Amygdala (tissue), 56 donors: ENCODE measurements around the gene CDRT4.
A peak's percentile ranks its signal among the peaks of the same experiment; 100 is the strongest.

Experiments used
- DNase-seq, 56 donors: peaks; one replicate each; lab custom pipeline; 2025; lab: John Stamatoyannopoulos, UW

CDRT4 gene

GRCh38 chr17:15493693-15494035 lies 26.2 kb upstream of the CDRT4 start:
- no peak for DNase-seq

GRCh38 chr17:15492791-15493692 lies 25.6 kb upstream of the CDRT4 start:
- DNase-seq, result no peak

DNA sequence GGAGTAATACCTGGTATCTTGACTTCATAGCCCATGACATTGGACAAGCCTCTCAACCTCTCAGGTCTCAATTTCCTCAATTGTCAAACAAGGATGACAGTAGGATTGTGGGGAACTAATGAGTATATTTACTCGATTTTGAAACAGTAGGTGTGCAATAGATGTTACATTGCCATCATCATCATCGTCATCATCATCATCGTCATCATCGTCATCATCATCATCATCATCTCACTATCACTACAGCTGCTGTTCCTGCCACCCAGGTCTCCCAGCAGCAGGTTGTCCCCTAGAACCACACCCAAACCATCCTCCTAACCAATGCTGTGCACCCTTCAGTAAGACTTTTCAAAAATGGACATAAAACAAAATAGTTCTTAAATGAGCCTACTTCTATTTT lies 24.8 kb upstream of the CDRT4 start:
- no peak for DNase-seq

GRCh38 chr17:15490634-15491261 lies 23.3 kb upstream of the CDRT4 start:
- peak in 47 of 56 donors; percentile 12 to 81 (median 52) for DNase-seq

GRCh38 chr17:15488557-15488956 lies 21.1 kb upstream of the CDRT4 start:
- no peak for DNase-seq

GRCh38 chr17:15485045-15485444 lies 17.6 kb upstream of the CDRT4 start:
- no peak for DNase-seq

DNA sequence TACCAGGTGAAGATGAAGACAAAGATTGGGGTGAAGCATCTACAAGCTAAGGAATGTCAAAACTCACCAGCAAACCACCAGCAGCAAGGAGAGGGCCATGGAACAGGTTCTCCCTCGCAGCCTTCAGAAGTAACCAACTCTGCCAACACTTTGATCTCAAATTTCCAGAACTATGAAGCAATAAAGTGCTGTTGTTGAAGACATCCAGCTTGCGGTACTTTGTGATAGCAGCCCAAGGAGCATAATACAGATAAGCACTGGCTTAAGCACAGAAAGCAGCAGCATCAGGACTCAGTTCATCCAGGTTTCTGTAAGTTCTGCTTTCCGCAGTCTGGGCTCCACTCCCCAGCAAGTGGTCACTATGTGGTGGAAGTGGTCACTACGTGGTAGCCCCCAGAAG lies 16.0 kb upstream of the CDRT4 start:
- DNase-seq, result no peak

DNA sequence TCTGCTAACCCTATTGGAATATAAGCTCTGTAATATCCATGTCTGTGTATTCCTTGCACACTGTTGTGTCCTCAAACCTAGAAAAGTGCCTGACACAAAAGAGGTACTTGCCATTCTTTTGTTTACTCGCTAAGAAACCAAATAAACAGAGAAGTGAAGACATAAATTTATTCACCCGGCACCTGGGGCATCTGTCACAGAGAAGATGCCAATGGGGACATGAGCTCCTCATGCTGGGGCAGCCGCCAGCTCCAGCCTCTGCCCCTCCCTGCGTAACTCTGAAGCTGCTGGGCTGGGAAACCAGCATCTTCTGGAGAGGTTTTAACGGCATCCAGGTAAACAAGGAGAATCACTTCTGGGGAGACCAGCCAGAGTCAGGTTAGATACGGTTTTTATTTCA lies 15.1 kb upstream of the CDRT4 start:
- DNase-seq, result no peak

- DNase-seq, result no peak
Observed at GRCh38 chr17:15481481-15481880, 14.1 kb upstream of the CDRT4 start.

- DNase-seq, result no peak
Observed at GRCh38 chr17:15480204-15480603, 12.8 kb upstream of the CDRT4 start.

GRCh38 chr17:15479703-15480102 lies 12.3 kb upstream of the CDRT4 start:
- DNase-seq, result no peak

DNA sequence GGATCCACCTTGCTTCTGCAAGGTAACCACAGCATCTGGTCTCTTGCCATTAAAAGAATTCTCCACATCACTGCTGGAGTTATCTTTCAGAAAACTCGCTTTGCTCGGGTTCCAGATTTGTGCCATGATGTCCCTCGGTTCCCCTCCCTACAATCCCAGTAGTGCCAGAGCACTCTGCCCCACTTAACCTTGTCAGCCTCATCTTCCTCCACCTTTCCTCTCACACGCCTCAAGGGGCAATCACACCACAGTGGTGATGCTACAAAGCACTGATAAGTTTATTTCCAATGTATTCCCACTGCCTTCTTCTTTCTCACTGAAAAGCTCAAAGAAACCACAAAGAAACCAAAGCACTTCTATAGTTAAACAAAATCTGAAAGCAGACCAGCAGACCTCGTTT lies 11.4 kb upstream of the CDRT4 start:
- DNase-seq, result no peak

DNA sequence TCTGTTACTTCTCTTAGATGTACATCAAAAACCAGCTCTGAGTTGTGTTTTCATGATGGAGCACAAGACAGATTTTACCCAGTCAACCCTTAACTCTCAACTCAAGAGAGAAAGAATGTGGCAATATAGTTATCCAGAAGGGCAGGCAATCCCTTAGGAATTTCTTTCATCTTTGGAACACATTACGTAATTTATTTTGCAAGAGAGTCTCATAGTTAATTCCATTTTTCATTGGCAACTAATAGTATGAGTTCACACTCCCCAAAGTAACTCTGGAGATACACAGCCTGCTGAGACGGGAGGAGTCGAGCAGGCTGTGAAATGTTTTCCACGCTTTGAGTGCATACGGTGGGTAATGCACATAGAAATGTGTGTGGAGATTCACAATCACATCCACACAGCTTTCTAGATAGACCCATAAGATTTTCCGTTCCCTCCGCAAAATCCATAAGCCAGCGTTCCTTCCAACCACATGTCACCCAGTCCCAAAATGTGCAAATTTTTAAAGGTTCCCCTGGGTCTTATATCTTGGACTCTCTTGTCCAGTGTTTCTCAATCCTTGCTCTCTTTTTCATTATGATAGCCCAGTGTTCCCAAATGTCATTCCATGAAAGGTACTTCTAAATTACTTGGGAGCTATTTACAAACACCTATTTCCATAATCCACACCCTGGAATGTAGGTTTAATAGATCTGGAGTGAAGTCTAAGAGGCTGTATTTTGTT lies 8.4 kb upstream of the CDRT4 start:
- DNase-seq, result no peak

DNA sequence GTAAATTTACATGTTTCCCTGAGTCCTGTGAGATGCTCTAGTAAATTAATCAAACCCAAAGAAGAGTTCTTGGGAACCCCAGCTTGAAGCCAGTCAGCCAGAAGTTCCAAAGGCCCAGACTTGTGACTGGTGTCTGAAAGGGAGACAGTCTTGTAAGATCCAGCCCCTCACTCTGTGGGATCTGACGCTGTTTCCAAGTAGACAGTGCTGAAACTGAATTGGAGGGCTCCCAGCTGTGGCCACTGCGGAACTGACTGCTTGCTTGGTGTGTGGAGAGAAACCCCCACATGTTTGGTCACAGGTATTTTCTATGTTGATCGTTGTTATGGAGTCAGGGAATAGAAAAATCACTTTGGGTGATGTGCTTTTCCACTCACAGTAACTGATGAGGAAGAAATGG lies 5.5 kb upstream of the CDRT4 start:
- DNase-seq, result no peak

DNA sequence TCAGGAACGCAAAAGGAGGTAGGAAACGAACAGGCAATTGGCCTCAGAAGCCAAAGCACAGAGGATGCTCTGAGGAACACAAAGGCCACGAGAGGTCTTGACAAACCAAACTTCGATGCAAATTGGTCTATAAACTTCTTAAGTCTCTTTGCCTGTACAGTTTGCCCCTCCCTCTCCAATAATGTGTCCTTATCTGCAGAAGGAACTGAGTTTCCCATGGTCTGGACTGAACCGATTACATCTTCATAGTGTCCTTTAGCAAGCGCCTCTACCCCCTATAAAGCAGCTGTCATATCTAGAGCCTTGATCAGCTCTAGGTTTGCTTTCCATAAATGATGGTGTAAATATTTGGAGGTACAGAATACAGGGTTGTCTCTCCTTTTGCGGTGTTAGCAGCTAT lies 3.1 kb upstream of the CDRT4 start:
- no peak for DNase-seq

DNA sequence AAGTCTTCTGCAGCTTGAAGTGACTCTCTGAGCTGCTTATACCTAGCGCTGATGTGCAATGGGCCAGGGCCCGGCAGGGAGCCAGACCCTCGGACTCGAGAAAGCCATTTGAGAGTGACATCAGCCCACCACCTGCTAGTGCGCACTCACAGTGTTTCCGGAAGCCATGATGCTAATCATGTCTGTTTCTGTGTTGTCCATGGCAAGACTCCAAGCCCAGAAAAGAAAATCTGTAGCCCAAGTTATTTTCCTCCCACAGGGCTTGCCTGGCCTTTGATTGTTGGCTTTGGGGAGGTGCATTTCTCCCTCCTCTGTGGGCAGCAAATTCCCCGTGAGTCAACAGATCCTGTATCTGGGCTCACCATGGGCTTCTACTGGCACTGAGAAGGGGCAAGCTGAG lies 1.8 kb upstream of the CDRT4 start:
- no peak for DNase-seq

- no peak for DNase-seq
Observed at GRCh38 chr17:15468126-15468525, 705 bp upstream of the CDRT4 start.

- no peak for DNase-seq
Observed at GRCh38 chr17:15466131-15466530, 1.3 kb downstream of the CDRT4 start.

DNA sequence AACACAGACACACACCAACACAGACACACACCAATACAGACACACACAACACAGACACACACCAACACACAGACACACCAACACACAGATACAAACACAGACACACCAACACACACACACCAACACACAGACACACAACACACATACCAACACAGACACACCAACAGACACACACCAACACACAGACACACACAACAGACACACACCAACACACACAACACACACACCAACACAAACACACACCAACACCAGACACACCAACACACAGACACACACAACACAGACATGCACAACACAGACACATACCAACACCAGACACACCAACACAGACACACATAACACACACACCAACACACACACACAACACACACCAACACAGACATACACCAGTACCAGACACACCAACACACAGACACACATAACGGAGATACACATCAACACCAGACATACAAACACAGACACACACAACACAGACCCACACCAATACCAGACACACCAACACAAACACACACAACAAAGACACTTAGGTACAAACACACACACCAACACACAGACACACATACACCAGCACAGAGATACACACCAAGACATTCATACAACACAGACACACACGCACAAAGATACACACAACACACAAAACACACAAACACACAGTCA lies 2.2 kb downstream of the CDRT4 start:
- DNase-seq, result no peak

DNA sequence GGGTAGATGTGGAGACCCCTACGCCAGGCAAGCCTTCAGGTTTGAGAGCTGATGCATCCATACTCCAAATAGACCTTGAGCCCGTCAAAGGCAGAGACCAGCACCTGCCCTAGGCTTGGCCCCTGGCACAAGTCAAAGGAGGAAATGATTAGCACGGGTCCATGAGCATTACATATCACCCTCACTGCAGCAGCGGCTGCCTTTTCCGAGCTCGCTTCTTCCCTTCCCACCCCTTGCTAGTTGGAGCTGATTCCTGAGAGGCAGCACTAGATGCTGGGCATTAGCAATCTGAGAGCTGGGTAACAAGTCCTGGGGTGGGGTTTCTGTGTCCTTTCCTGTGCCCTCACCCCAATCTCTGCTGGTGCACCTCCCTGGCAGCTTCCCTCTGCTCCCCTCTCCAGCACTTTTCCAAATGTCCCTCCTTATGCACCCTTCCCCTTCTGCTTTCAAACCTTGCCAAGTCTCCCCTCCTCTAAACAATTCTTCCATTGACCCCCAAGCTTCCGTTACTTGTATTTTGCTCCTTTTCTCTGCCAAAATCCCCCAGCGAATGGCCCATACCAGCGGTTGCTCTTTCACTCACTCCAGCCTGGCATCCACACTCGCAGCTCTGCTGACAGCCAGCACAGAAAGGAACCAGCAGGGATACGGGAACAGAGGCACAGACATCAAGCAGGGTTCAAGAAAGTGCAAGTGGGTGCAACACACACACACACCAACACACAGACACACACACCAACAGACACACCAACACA lies 3.0 kb downstream of the CDRT4 start:
- DNase-seq, result peak in 11 of 56 donors; percentile 4 to 33 (median 16)
